GM03348 (cell line): ENCODE data around the gene WDR54.
"Not testable (repeated sequence)": the region's sequence is repeated elsewhere in the genome, so short reads cannot be mapped to it uniquely, and the experiment has no call there.

Experiments used
- DNase-seq: peaks from one replicate; pipeline ENCODE4 v3.0.0; 2012; ENCODE audit warnings: low spot score

Gene WDR54

GRCh38 chr2:74429487-74430451 is 8.2 kb downstream of the WDR54 start:
- no peak for DNase-seq

GRCh38 chr2:74430502-74430901 is 9.0 kb downstream of the WDR54 start:
- DNase-seq, result no peak

- DNase-seq, result no peak
These were observed 14.7 kb downstream of the WDR54 start for GRCh38 chr2:74436111-74436805.

GRCh38 chr2:74436848-74437695 is 15.5 kb downstream of the WDR54 start:
- no peak for DNase-seq

GRCh38 chr2:74438248-74438647 is 16.7 kb downstream of the WDR54 start:
- DNase-seq, result no peak

GRCh38 chr2:74439373-74439772 is 17.8 kb downstream of the WDR54 start:
- no peak for DNase-seq

- DNase-seq, result peak; percentile 86
These were observed 18.4 kb downstream of the WDR54 start for GRCh38 chr2:74439803-74440377.

- peak; percentile 98 for DNase-seq
These were observed 19.0 kb downstream of the WDR54 start for GRCh38 chr2:74440378-74441169.

GRCh38 chr2:74441170-74441689 is 19.7 kb downstream of the WDR54 start:
- DNase-seq, result no peak

- no peak for DNase-seq
These were observed 20.4 kb downstream of the WDR54 start, which contains the start of gene RTKN for GRCh38 chr2:74441690-74442482. Gene RTKN (minus strand): TSS chr2:74441937. CDS start chr2:74441816, 121 bp downstream.

GRCh38 chr2:74442483-74443297 is 21.2 kb downstream of the WDR54 start:
- not testable (repeated sequence) for DNase-seq

GRCh38 chr2:74444498-74445318 is 23.2 kb downstream of the WDR54 start:
- no peak for DNase-seq

- DNase-seq, result no peak
These were observed 25.9 kb downstream of the WDR54 start for GRCh38 chr2:74447230-74447999.

GRCh38 chr2:74448771-74449170 is 27.2 kb downstream of the WDR54 start:
- no peak for DNase-seq

- DNase-seq, result no peak
These were observed 29.1 kb downstream of the WDR54 start for GRCh38 chr2:74450570-74451190.

- peak; percentile 92 for DNase-seq
These were observed 33.4 kb downstream of the WDR54 start, which contains the start of gene INO80B for GRCh38 chr2:74454654-74455511. Gene INO80B (plus strand): TSS chr2:74455087. CDS start chr2:74455117, 30 bp downstream.
